Subcutaneous adipose tissue (tissue), 4 donors: ENCODE data around the gene PCDH9. TPM values are rescaled to one million over a fixed set of nuclear protein-coding genes. Genes with fewer than 3 reads are reported as not detected.

ENCODE experiments used
- small RNA-seq: library from RNA; depleted of rRNA; stranded (forward); fragments of <200 nt; gene quantifications from one replicate; pipeline ENCODE3, GENCODE V24; 2016
- total RNA-seq, 4 donors: library from RNA; depleted of rRNA; stranded (reverse); fragments of >200 nt; gene quantifications; one replicate each; pipeline ENCODE4 v1.1.0, GENCODE V29; 2016
- TF ChIP-seq, protein P1 (sequence below): fragments of 450-650 bp; IDR thresholded peaks from one replicate; pipeline ENCODE4 v1.5.1; 2016; ENCODE audit warnings: low read depth, mild to moderate bottlenecking, control low read depth, antibody characterized with exemption, moderate library complexity

Gene PCDH9
- total RNA-seq, 4 donors from 2014 or later, result 9.0 to 28.4 (median 12.0) TPM

DNA sequence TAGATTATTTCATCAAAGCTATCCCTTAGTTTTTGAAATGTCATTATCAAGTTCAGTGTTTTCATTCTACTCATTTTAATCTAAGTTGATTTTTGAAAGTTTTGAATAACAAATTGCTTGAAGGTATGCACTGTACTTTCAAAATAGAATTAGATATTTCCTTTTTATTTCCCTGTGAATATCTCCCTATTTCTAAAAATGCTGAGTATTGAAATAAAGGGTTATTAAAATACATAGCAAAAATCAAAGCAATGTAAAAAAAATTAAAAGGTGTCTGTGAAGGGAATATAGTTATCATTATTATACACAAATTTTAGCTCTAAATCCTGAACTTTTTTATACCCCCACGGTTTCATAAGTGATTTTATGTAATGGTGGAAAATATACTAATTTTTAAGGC, 967.8 kb downstream of the PCDH9 start:
- TF ChIP-seq, protein P1, sequence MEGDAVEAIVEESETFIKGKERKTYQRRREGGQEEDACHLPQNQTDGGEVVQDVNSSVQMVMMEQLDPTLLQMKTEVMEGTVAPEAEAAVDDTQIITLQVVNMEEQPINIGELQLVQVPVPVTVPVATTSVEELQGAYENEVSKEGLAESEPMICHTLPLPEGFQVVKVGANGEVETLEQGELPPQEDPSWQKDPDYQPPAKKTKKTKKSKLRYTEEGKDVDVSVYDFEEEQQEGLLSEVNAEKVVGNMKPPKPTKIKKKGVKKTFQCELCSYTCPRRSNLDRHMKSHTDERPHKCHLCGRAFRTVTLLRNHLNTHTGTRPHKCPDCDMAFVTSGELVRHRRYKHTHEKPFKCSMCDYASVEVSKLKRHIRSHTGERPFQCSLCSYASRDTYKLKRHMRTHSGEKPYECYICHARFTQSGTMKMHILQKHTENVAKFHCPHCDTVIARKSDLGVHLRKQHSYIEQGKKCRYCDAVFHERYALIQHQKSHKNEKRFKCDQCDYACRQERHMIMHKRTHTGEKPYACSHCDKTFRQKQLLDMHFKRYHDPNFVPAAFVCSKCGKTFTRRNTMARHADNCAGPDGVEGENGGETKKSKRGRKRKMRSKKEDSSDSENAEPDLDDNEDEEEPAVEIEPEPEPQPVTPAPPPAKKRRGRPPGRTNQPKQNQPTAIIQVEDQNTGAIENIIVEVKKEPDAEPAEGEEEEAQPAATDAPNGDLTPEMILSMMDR, result no peak

Small RNAs within 50 kb of the gene (small RNA-seq; reads per million reads assigned to genes)
- not detected for gene RNU7-87P
